ENCODE data around the gene KRTAP27-1. TPM values are rescaled to one million over a fixed set of nuclear protein-coding genes. Genes with fewer than 3 reads are reported as not detected.

The KRTAP27-1 gene
- total RNA-seq, 1 donor from 2014 or later = not detected

DNA sequence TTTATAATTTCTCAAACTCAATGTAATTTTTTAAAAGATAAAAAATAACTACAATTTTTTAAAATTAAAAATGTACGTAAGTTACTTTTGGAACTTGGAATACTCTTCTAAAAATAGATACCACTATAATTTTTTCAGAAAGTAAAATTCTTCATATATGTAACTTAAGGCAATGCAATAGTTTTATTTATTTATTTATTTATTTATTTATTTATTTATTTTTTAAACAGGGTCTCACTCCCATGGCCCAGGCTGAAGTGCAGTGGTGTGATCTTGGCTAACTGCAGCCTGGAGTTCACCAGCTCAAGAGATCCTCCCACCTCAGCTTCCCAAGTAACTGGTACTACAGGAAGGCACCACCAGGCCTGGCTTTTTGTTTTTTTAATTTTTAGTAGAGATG, 14.0 kb upstream of the KRTAP27-1 start:
- Histone ChIP-seq H3K9me3 (no peaks in the 10 kb centered on the region), H3K36me3 (no peaks in the 10 kb centered on the region), H3K27ac (no peak overlapping the region), H3K4me3 (no peak overlapping the region), H3K4me1 (no peaks in the 10 kb centered on the region), H3K27me3 (ENCODE audit: low read depth) (no peaks in the 10 kb centered on the region)
- intact Hi-C loops (cut with DNase I) = no loop called here
- no peak for ATAC-seq
- no peak for TF ChIP-seq CTCF (IDR thresholded peaks at IDR 0.05)
- no peak for DNase-seq

GRCh38 chr21:30349572-30349971, 12.1 kb upstream of the KRTAP27-1 start:
- H3K36me3 ChIP-seq = no peaks in the 10 kb centered on the region
- no peak overlapping the region for H3K4me3 ChIP-seq
- intact Hi-C loops (cut with DNase I) = no loop called here

DNA sequence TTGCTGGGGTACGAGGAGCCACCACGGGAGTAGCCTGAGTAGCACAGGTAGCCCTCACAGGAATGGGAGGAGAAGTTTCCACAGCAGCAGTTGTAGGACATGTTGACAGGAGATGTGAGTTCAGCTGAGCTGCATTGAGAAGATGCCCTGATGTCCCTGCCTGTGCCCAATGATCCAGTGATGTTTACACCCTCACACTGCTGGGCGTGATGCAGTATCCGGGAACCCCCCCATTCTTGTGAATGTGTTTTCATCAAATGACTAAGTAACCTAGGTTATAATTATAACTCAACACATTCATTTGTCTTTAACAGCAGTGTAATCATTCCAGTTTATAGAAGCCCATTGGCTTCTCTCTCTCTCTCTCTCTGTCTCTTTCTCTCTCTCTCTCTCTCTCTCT, 11.0 kb upstream of the KRTAP27-1 start, which contains the start of gene KRTAP23-1:
TSS of gene KRTAP23-1 (minus strand) at position 101 of the 400 bp plus-strand sequence. CDS start at position 101, 0 bp downstream.
- no peak within 1 kb of the TSS for H3K27ac ChIP-seq
- no peaks in the 10 kb centered on the region for H3K4me1 ChIP-seq
- no peaks in the 10 kb centered on the region for H3K9me3 ChIP-seq
- ATAC-seq = no peak
- H3K27me3 ChIP-seq (ENCODE audit: low read depth) = no peaks in the 10 kb centered on the region
- intact Hi-C loops (cut with DNase I) = no loop called here
- H3K36me3 ChIP-seq = no peaks in the 10 kb centered on the region
- H3K4me3 ChIP-seq = no peak within 1 kb of the TSS
- no peak for TF ChIP-seq CTCF (IDR thresholded peaks at IDR 0.05)
- no peak for DNase-seq

More at GRCh38 chr21:30349572-30349971, 12.1 kb upstream of the KRTAP27-1 start:
- DNase-seq (no peak), ATAC-seq (no peak)
- no peaks in the 10 kb centered on the region for H3K27me3 ChIP-seq (ENCODE audit: low read depth)
- no peaks in the 10 kb centered on the region for H3K9me3 ChIP-seq
- H3K4me1 ChIP-seq = no peaks in the 10 kb centered on the region
- TF ChIP-seq CTCF (IDR thresholded peaks at IDR 0.05) = no peak
- no peak overlapping the region for H3K27ac ChIP-seq

DNA sequence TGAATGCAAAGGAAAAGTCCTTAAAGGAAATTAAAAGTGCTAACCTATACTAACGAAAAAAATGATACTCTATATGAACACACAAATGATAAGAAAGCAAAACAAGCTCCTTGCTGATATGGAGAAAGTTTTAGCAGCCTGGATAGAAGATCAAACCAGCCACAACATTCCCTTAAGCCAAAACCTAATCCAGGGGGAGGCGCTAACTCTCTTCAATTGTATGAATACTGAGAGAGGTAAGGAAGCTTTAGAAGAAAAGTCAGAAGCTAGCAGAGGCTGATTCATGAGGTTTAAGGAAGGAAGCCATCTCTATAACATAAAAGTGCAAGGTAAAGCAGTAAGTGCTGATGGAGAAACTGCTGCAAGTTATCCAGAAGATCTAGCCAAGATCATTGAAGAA, 7.5 kb upstream of the KRTAP27-1 start:
- no peak for ATAC-seq
- intact Hi-C loops (cut with DNase I) = no loop called here
- no peak overlapping the region for H3K27ac ChIP-seq
- no peak for DNase-seq
- TF ChIP-seq CTCF (IDR thresholded peaks at IDR 0.05) = no peak
- H3K27me3 ChIP-seq (ENCODE audit: low read depth) = no peaks in the 10 kb centered on the region
- H3K4me1 ChIP-seq = no peaks in the 10 kb centered on the region
- H3K9me3 ChIP-seq = no peaks in the 10 kb centered on the region
- H3K36me3 ChIP-seq = no peaks in the 10 kb centered on the region
- no peak overlapping the region for H3K4me3 ChIP-seq

DNA sequence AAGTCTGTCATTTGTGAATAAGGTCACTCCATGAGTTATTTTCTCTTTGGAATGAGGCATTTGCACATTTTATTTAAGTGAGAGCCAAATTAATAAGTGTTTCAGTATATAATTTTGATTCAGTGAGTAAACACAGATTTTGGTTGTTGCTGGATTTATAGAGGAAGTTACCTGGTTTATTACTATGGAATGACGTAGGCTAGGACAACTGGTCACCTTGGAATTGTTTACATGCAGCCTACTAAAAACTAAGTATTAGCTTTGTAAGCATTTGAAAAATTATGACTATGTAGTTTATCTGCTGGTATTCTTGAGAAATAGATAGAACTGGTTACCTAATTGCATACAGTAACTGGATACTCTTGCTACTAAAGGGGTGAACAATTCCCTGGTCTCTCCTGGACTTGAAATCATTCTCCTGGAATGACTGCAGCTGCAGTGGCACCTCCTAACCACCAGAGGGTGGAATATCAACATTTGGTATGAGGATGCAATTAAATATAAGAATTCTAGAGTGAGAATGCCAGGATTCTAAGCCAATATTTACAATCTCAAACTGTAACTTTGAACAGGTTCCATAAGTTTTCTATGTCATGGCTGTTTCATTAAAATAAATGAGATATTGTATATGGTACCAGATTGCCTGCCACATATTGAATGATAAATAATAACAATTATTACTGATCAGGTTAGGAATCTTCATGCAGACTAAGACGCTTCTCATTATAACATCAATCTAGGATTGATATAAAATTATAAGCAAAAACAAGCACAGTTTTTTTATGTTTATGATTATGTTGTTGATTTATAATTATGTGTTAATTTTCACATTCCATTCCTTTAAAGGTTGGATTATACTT, 3.5 kb upstream of the KRTAP27-1 start:
- intact Hi-C loops (cut with DNase I) = no loop called here
- no peaks in the 10 kb centered on the region for H3K27me3 ChIP-seq (ENCODE audit: low read depth)
- no peak overlapping the region for H3K4me3 ChIP-seq
- no peaks in the 10 kb centered on the region for H3K9me3 ChIP-seq
- TF ChIP-seq CTCF (IDR thresholded peaks at IDR 0.05) = peak; percentile 86
- no peaks in the 10 kb centered on the region for H3K36me3 ChIP-seq
- no peak overlapping the region for H3K27ac ChIP-seq
- ATAC-seq = peak in 1 of 2 donors; percentile 53
- H3K4me1 ChIP-seq = no peaks in the 10 kb centered on the region
- DNase-seq = peak; percentile 45

Data from lower lobe of right lung (tissue), 2 donors.